Measurements from ENCODE around the gene IDNK. TPM values are rescaled to one million over a fixed set of nuclear protein-coding genes. Genes with fewer than 3 reads are reported as not detected.

IDNK gene
- total RNA-seq, 2 experiments from 2014 or later: 8.2 to 9.0 TPM

DNA sequence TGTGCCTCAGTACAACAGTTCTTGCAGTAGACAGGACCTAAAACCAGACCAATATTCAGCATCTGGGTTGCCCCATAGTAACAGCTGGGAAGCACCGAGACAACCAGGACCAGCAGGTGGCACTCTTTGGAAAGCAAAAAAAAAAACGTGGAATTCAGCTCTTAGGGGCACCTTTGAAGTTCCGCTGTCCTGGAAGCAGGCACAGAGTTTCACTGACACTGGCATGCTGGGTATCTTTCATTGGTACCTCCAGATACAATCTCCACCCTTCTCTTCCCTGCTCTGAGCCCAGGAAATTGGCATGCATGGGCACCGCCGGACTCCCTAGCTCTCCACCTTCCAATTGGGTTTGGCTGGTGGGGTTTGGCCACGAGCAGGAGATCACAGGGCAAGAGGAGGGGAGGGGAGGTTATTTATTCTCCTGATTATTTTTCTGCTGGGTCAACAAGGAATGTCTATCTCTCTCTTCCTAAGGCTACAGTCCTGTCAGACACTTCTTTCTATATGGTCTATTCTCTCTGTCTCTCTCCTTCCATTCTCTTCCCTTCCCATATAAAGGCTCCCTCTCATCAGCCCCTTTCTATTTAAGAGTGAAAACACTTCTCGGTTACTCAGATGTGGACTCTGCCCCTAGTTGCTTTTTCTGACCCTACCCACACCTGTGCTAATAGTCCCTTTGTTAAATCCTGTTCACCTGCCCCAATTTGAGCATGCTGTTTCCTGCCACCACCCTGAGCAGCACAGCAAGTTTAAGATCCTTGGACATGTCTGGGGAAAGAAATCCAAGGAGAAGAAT, 1.9 kb upstream of the IDNK start:
- DNase-seq: peak; percentile 39
- peak overlapping the region; percentile 22 for H3K4me3 Mint-ChIP-seq
- ChIA-PET POLR2A (interaction anchor here (0.7 to 2.2 kb wide), 6 partner anchors 10 to 360 kb away, joined by 3 to 15 read pairs (median 4); partner anchors contain the start of genes HNRNPK, RMI1 and UBQLN1), CTCF (interaction anchor here (0.5 to 2.7 kb wide), 20 partner anchors 8 to 640 kb away, joined by 3 to 60 read pairs (median 4); partner anchors contain the start of gene UBQLN1)
- peaks cover 2% of the 10 kb centered on the region for H3K27me3 Mint-ChIP-seq
- peaks cover 35% of the 10 kb centered on the region for H3K4me1 Mint-ChIP-seq
- H3K9me3 Mint-ChIP-seq: no peaks in the 10 kb centered on the region
- H3K36me3 Mint-ChIP-seq (ENCODE audit: low read depth): peaks cover 5% of the 10 kb centered on the region
- no peak overlapping the region for H3K27ac Mint-ChIP-seq

DNA sequence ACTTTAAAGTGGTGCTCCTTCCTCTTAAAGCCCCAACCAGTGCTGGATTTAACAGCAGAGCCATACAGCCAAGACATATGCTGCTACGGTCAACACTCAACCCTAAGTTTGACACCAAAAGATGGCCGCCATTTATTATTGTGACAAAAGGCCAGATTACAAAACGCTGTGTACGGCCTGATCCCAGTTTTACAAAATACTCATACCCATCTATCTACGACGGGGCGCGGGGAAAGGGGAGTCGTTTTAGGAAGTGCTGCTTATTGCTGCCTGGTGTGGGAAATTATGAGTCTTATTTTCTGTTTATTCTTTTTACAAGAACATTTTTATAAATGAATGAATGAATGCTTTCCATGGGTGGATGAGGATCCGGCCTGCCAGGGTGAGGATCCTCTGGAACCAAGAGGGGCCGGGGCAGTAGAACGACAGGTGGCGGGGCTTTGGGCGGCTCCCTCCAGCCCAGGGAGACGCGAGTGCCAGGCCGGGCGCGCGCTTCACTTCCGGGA, 457 bp upstream of the IDNK start:
- H3K4me3 Mint-ChIP-seq: peak overlapping the region; percentile 85
- no peaks in the 10 kb centered on the region for H3K9me3 Mint-ChIP-seq
- peak overlapping the region; percentile 92 for H3K27ac Mint-ChIP-seq
- POLR2A ChIA-PET: interaction anchor here (1.1 to 3.3 kb wide), 7 partner anchors 14 to 299 kb away, joined by 3 to 79 read pairs (median 10); partner anchors contain the start of genes KIF27 and UBQLN1
- DNase-seq: no peak
- peaks cover 14% of the 10 kb centered on the region for H3K36me3 Mint-ChIP-seq (ENCODE audit: low read depth)
- CTCF ChIA-PET: interaction anchor here (1.0 to 3.3 kb wide), 4 partner anchors 16 to 292 kb away, joined by 3 to 18 read pairs (median 10); partner anchors contain the start of gene UBQLN1
- peaks cover 2% of the 10 kb centered on the region for H3K27me3 Mint-ChIP-seq
- H3K4me1 Mint-ChIP-seq: peaks cover 35% of the 10 kb centered on the region

- Mint-ChIP-seq H3K4me1 (peaks cover 35% of the 10 kb centered on the region), H3K4me3 (peak overlapping the region; percentile 85), H3K27me3 (peaks cover 2% of the 10 kb centered on the region), H3K9me3 (no peaks in the 10 kb centered on the region), H3K27ac (peak overlapping the region; percentile 92), H3K36me3 (ENCODE audit: low read depth) (peaks cover 21% of the 10 kb centered on the region)
- CTCF ChIA-PET: interaction anchor here (0.8 to 3.3 kb wide), 8 partner anchors 15 to 297 kb away, joined by 4 to 18 read pairs (median 6); partner anchors contain the start of genes KIF27 and UBQLN1
- peak; percentile 22 for DNase-seq
- POLR2A ChIA-PET: interaction anchor here (0.6 to 3.3 kb wide), 17 partner anchors 9 to 357 kb away, joined by 3 to 79 read pairs (median 3); partner anchors contain the start of genes HNRNPK, KIF27, RMI1 and UBQLN1
Measured at GRCh38 chr9:83623679-83624076, 735 bp downstream of the IDNK start.

DNA sequence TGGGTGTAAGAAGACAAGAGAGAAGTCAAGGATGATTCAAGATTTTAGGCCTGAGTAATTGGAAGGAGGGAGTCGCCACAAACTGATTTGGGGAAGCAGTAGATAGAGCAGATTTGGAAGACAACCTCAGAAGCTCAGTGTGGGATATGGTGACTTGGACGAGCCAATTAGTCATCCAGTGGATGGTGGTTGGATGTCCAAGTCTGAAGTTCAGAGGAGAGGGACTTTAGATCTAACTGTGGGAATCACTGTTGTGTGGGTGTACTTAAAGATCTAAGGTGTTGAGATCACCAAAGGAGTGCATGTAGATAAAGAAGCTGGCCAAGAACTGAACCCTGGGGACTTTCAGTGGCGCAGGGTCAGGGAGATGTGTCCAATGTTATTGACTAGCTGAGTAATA, 2.2 kb downstream of the IDNK start:
- DNase-seq: no peak
- Mint-ChIP-seq H3K4me3 (no peak overlapping the region), H3K27me3 (no peaks in the 10 kb centered on the region), H3K36me3 (ENCODE audit: low read depth) (peaks cover 32% of the 10 kb centered on the region), H3K4me1 (peaks cover 35% of the 10 kb centered on the region), H3K27ac (no peak overlapping the region), H3K9me3 (no peaks in the 10 kb centered on the region)
- POLR2A ChIA-PET: interaction anchor here (1.9 to 3.3 kb wide), 3 partner anchors 20 to 296 kb away, joined by 5 to 79 read pairs (median 24); partner anchors contain the start of genes KIF27 and UBQLN1
- CTCF ChIA-PET: interaction anchor here (2.9 to 3.3 kb wide), 2 partner anchors 25 to 83 kb away, joined by 12 to 18 read pairs; partner anchors contain the start of gene UBQLN1

DNA sequence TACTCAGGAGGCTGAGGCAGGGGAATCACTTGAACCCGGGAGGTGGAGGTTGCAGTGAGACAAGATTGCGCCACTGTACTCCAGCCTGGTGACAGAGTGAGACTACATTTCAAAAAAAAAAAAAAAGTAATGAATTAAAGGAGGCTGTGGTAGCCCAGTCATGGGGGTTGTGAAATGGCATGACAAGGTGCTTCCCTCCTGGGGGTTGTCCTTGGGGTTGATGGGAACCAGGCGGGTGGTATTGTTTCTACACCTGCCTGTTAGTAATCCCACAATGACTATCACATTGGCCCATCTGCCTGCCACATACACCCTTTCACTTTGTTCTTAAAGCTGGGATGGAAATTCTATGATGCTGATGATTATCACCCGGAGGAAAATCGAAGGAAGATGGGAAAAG, 5.6 kb downstream of the IDNK start:
- H3K4me3 Mint-ChIP-seq: no peak overlapping the region
- CTCF ChIA-PET: interaction anchor here (0.7 to 0.8 kb wide), 2 partner anchors 8 to 79 kb away, joined by 3 read pairs; no protein-coding TSS in a partner anchor
- no peak overlapping the region for H3K27ac Mint-ChIP-seq
- H3K36me3 Mint-ChIP-seq (ENCODE audit: low read depth): peaks cover 35% of the 10 kb centered on the region
- POLR2A ChIA-PET: no interaction called here
- no peaks in the 10 kb centered on the region for H3K27me3 Mint-ChIP-seq
- peaks cover 21% of the 10 kb centered on the region for H3K4me1 Mint-ChIP-seq
- H3K9me3 Mint-ChIP-seq: no peaks in the 10 kb centered on the region
- no peak for DNase-seq

GRCh38 chr9:83629433-83630104, 6.6 kb downstream of the IDNK start:
- CTCF ChIA-PET: interaction anchor here (0.8 to 1.7 kb wide), 2 partner anchors 9 kb away, joined by 3 to 7 read pairs; no protein-coding TSS in a partner anchor
- Mint-ChIP-seq H3K27me3 (no peaks in the 10 kb centered on the region), H3K4me3 (no peak overlapping the region), H3K9me3 (no peaks in the 10 kb centered on the region), H3K36me3 (ENCODE audit: low read depth) (peaks cover 35% of the 10 kb centered on the region), H3K4me1 (peaks cover 11% of the 10 kb centered on the region), H3K27ac (no peak overlapping the region)
- POLR2A ChIA-PET: no interaction called here
- DNase-seq: no peak

DNA sequence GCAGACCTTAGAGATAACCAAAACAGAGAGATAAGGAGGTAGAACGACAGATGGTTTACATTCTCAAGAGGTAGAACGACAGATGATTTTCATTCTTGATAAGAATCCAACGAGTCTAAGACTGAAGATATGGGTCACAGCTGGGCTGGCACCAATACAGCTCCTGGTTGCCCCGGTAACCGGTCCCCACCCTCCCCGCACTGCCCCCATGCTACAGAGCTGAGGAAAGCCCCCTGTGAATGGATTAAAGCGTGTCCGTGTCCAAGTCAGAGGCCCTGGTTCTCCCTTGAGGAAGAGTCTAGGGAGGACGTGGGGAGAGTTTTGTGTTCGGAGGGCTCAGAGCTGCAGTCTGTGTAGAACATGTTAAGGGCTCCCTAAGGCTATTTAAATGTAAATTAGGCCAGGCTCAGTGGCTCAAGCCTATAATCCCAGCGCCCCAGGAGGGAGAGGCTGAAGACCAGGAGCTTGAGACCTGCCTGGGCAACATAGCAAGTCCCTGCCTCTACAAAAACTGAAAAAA, 8.1 kb downstream of the IDNK start:
- Mint-ChIP-seq H3K4me3 (no peak overlapping the region), H3K27me3 (no peaks in the 10 kb centered on the region), H3K9me3 (no peaks in the 10 kb centered on the region), H3K27ac (no peak overlapping the region), H3K4me1 (peaks cover under 1% of the 10 kb centered on the region), H3K36me3 (ENCODE audit: low read depth) (peaks cover 29% of the 10 kb centered on the region)
- ChIA-PET CTCF (interaction anchor here (0.9 to 1.7 kb wide), 4 partner anchors 10 to 290 kb away, joined by 3 to 9 read pairs (median 5); no protein-coding TSS in a partner anchor), POLR2A (interaction anchor here (0.9 kb wide), 1 partner anchor 10 kb away, joined by 3 read pairs; no protein-coding TSS in a partner anchor)
- DNase-seq: no peak

- Mint-ChIP-seq H3K4me1 (no peaks in the 10 kb centered on the region), H3K27ac (no peak overlapping the region), H3K4me3 (no peak overlapping the region), H3K27me3 (no peaks in the 10 kb centered on the region), H3K9me3 (no peaks in the 10 kb centered on the region), H3K36me3 (ENCODE audit: low read depth) (peaks cover 15% of the 10 kb centered on the region)
- POLR2A ChIA-PET: interaction anchor here (1.1 kb wide), 1 partner anchor 9 kb away, joined by 5 read pairs; no protein-coding TSS in a partner anchor
- CTCF ChIA-PET: interaction anchor here (1.0 kb wide), 1 partner anchor 13 kb away, joined by 4 read pairs; no protein-coding TSS in a partner anchor
- no peak for DNase-seq
Measured at GRCh38 chr9:83633255-83633654, 10.3 kb downstream of the IDNK start.

GRCh38 chr9:83633676-83634075, 10.7 kb downstream of the IDNK start:
- Mint-ChIP-seq H3K4me1 (no peaks in the 10 kb centered on the region), H3K27ac (no peak overlapping the region), H3K27me3 (no peaks in the 10 kb centered on the region), H3K36me3 (ENCODE audit: low read depth) (peaks cover 13% of the 10 kb centered on the region), H3K4me3 (no peak overlapping the region), H3K9me3 (no peaks in the 10 kb centered on the region)
- DNase-seq: no peak
- POLR2A ChIA-PET: no interaction called here
- CTCF ChIA-PET: interaction anchor here (1.0 to 1.1 kb wide), 2 partner anchors 13 to 299 kb away, joined by 3 to 4 read pairs; no protein-coding TSS in a partner anchor

DNA sequence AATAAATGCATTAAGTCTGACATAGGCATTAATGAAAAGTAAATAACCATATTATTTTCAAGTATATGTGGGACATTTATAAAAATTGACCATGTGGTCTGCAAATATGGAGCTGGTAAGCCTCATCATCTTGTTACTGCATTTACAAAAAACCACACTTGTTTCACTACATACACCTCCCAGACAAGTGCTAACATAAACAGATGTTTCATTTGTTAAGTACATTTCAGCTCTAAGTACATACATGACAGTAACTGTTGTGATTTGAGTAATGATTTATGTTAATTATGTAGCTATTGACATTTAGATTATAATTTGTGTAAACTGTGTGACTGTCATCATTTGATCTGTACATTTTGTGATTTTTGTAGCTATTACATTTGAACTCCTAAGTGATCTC, 13.9 kb downstream of the IDNK start:
- peaks cover 3% of the 10 kb centered on the region for H3K36me3 Mint-ChIP-seq (ENCODE audit: low read depth)
- H3K9me3 Mint-ChIP-seq: no peaks in the 10 kb centered on the region
- no peak overlapping the region for H3K27ac Mint-ChIP-seq
- no peak for DNase-seq
- POLR2A ChIA-PET: interaction anchor here (2.8 kb wide), 1 partner anchor 13 kb away, joined by 10 read pairs; the partner anchor contains the start of gene IDNK
- H3K27me3 Mint-ChIP-seq: no peaks in the 10 kb centered on the region
- H3K4me1 Mint-ChIP-seq: no peaks in the 10 kb centered on the region
- CTCF ChIA-PET: interaction anchor here (2.0 to 4.1 kb wide), 2 partner anchors 12 to 16 kb away, joined by 11 to 22 read pairs; no protein-coding TSS in a partner anchor
- H3K4me3 Mint-ChIP-seq: no peak overlapping the region

DNA sequence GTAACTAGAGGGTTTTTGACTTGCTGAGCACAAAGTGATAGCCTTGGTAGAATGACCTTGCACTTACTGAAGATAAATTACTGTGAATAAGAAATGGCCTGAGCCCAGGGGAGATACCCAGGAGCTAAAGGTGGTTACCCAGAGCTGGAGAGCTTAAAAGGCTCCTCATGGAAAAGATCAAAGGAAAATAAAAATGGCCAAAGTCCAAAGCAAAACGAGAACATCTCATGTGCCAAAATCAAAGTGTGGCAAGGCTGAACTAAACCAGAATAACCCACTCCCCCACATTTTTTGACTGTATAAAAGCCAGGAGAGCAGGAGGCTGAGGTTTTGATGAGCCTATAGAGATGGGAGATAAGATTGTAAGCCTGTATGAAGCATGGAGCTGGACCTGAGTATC, 14.4 kb downstream of the IDNK start:
- H3K36me3 Mint-ChIP-seq (ENCODE audit: low read depth): no peaks in the 10 kb centered on the region
- no peaks in the 10 kb centered on the region for H3K27me3 Mint-ChIP-seq
- H3K9me3 Mint-ChIP-seq: no peaks in the 10 kb centered on the region
- H3K4me3 Mint-ChIP-seq: no peak overlapping the region
- POLR2A ChIA-PET: interaction anchor here (2.8 kb wide), 1 partner anchor 14 kb away, joined by 10 read pairs; the partner anchor contains the start of gene IDNK
- no peak overlapping the region for H3K27ac Mint-ChIP-seq
- H3K4me1 Mint-ChIP-seq: no peaks in the 10 kb centered on the region
- no peak for DNase-seq
- CTCF ChIA-PET: interaction anchor here (1.7 to 4.1 kb wide), 3 partner anchors 12 to 16 kb away, joined by 7 to 22 read pairs (median 11); partner anchors contain the start of gene IDNK

DNA sequence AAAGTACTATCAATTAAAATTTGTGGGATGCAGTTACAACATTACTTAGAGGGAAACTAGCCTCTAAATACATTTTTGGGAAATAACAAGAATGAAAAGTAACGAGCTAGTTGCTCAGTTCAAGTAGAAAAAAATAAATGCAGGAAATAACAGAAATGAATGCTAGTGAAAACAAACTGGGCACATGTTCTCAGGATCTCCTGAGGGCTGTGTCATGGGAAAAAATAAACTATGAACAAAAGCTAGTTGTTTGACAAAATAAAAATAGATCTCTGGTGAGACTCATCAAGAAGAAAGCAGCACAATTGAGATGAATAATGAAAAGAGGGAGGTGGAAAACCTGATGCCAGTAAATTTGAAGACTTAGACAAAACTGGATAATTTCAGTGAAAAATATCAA, 16.3 kb downstream of the IDNK start:
- H3K27me3 Mint-ChIP-seq: no peaks in the 10 kb centered on the region
- H3K27ac Mint-ChIP-seq: no peak overlapping the region
- H3K9me3 Mint-ChIP-seq: no peaks in the 10 kb centered on the region
- POLR2A ChIA-PET: interaction anchor here (2.2 kb wide), 1 partner anchor 16 kb away, joined by 8 read pairs; the partner anchor contains the start of gene IDNK
- no peak overlapping the region for H3K4me3 Mint-ChIP-seq
- H3K36me3 Mint-ChIP-seq (ENCODE audit: low read depth): peaks cover 4% of the 10 kb centered on the region
- CTCF ChIA-PET: interaction anchor here (0.9 to 4.1 kb wide), 5 partner anchors 10 to 305 kb away, joined by 3 to 22 read pairs (median 7); partner anchors contain the start of gene IDNK
- DNase-seq: no peak
- H3K4me1 Mint-ChIP-seq: no peaks in the 10 kb centered on the region
